Hematopoietic multipotent progenitor cell treated with erythropoietin and hydrocortisone succinate and interleukin-3 and kit ligand, for 6 days (in vitro differentiated cells): ENCODE measurements around the gene TIGAR.

Source experiments
- DNase-seq: peaks from one replicate; pipeline ENCODE4 v3.0.0-alpha.2; 2015

TIGAR gene

GRCh38 chr12:4383304-4383865 lies 62.4 kb downstream of the TIGAR start:
- DNase-seq: peak; percentile 39

- DNase-seq: no peak
These were observed 65.8 kb downstream of the TIGAR start for GRCh38 chr12:4386801-4387200.

GRCh38 chr12:4387607-4388006 lies 66.6 kb downstream of the TIGAR start:
- no peak for DNase-seq

GRCh38 chr12:4388032-4388431 lies 67.0 kb downstream of the TIGAR start:
- no peak for DNase-seq

- DNase-seq: peak; percentile 54
These were observed 67.6 kb downstream of the TIGAR start for GRCh38 chr12:4388662-4389061.

GRCh38 chr12:4392223-4392742 lies 71.3 kb downstream of the TIGAR start:
- DNase-seq: no peak

- no peak for DNase-seq
These were observed 72.2 kb downstream of the TIGAR start for GRCh38 chr12:4393211-4393610.

GRCh38 chr12:4395818-4396217 lies 74.8 kb downstream of the TIGAR start:
- DNase-seq: no peak

- DNase-seq: no peak
These were observed 80.1 kb downstream of the TIGAR start for GRCh38 chr12:4401117-4401516.

- no peak for DNase-seq
These were observed 82.0 kb downstream of the TIGAR start for GRCh38 chr12:4402996-4403395.
